GM18868 (cell line): Measurements from ENCODE around the gene IFNL1.
"Not testable (repeated sequence)": the region's sequence is repeated elsewhere in the genome, so short reads cannot be mapped to it uniquely, and the experiment has no call there.

Experiments
- ATAC-seq: cut with Tn5 transposase; IDR thresholded peaks from one replicate; pipeline ENCODE4 v1.9.1; 2021; ENCODE audit warnings: mild to moderate bottlenecking, moderate library complexity; ENCODE audit not compliant: unreplicated experiment

The IFNL1 gene

DNA sequence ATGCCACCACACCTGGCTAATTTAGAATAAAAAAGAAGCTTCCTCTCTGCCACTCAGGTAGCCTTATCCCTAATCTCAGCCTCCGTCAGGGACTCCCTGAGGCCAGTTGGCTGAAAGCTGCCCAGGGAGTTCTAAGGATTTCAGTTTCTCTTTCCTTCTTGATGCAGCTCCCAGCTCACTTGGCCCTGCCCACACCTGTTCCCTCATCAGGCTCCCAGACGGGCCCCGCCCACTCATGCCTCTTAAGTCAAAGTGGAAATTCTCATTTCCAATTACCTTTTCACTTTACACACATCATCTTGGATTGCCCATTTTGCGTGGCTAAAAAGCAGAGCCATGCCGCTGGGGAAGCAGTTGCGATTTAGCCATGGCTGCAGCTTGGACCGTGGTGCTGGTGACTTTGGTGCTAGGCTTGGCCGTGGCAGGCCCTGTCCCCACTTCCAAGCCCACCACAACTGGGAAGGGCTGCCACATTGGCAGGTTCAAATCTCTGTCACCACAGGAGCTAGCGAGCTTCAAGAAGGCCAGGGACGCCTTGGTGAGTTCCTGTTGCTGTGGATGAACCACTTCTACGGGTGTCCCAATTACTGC, at the start of gene IFNL1:
TSS of gene IFNL1 (plus strand) at position 353 of the 591 bp plus-strand sequence. CDS start at position 368, 15 bp downstream.
- ATAC-seq = no peak

DNA sequence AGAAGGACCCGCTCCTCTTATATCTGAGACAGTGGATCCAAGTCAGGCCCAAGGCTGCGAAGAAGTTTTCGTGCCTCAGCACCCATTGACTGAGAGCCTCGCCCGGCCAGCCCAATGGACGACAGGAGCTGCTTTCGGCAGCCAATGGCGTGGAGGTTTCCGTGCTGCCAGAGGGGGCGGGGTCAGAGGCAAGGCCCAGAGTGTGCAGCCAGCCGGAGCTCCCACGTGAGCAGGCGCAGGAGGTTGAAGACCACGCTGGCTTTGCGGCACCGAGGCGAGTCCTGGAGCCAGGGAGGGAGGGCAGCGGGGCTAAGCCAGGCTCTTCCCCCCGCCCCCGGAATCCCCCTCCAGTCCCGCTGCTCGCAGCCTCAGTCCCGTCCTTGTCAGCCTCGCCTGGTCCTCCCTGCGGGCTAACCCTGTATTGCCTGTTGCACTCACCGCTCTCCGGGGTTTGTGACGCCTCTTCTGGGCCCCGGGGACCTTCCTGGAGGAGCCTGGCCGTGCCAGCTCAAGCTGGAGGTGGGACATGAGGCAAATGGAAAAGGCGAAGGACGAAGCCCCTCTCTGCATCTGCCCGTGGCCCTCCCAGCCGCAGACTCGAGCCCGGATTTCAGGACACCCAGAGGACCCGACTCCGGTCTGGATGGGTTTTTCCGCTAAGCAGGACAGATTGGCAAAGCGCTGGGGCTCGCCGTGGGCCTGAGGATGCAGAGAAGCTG, 49.1 kb upstream of the IFNL1 start:
- ATAC-seq = no peak

DNA sequence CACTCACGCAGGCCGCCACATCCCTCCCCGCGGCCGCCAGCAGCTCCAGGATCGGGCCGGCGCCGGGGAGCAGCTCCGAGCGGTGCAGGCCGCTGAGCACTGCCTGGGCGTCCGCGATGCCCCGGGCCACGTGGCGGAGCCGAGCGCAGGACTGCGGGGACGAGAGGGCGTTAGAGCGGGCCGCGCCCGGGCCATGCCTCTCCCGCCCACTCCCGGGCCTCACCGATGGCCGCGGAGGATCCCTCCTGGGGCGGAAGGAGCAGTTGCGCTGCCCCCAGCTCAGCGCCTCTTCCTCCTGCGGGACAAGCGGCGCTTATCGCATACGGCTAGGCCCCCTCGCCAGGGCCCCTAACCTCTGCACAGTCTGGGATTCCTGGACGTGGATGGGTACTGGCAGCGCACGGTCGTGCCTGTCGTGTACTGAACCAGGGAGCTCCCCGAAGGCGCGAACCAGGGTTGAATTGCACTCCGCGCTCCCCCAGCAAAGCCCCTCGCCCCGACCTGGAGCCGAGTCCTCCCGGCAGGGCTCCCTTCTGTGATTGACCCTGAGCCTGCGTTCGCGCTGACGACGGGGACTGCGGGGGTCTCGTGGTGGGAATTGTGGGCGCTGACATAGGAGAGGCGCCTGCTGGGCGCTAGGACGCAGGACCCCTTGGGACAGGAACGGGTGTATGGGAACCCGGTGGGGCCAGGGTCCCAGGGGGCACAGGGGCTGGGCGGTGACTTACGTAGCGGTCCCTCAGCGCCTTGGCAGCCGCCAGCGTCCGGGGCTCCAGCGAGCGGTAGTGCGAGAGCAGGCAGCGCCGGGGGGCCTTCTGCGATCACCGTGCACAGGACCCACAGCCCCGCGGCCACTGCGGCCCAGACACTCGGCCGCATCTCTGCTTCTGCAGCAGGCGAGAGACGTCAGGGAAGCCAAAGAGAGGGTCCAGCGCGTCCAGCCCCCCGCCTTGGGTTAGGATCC, 48.2 kb upstream of the IFNL1 start:
- ATAC-seq = no peak

DNA sequence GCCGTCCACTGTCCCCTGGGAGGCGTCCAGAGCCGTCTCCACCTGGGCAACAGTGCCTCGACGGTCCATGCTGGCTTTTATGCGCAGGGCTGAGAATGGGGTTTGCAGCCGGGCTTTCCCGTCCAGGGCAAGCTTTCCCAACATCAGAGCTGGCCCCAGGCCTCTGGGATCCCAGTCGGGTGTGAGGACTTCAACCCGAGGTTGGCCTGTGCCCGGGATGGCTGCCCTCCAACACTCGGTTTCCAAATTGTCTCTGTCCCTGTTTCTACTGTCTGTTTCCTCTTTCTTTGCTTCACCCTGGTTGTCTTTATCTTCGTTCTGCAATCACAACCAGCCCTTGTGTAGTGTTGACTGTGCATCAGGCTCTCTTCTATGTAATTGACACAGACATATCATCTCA, 47.4 kb upstream of the IFNL1 start, which contains the start of gene IFNL4:
TSS of gene IFNL4 (minus strand) at position 51 of the 400 bp plus-strand sequence.
- ATAC-seq = no peak

DNA sequence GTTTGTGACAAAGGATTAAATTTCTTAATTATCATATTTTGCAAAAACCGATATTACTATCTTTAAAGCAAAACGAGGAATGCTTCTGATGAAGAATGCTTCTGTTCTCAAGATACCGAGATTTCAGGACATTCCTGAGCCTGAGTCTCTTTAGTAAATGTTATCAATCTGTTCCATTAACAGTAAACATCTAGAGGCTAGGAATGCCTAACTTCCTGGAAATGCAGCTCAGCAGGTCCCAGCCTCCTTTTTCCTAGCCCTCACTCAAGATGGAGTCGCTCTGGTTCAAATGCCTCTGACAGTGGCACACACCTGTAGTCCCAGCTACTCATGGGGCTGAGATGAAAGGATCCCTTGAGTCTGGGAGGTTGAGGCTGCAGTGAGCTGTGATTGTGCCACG, 45.1 kb upstream of the IFNL1 start:
- no peak for ATAC-seq

DNA sequence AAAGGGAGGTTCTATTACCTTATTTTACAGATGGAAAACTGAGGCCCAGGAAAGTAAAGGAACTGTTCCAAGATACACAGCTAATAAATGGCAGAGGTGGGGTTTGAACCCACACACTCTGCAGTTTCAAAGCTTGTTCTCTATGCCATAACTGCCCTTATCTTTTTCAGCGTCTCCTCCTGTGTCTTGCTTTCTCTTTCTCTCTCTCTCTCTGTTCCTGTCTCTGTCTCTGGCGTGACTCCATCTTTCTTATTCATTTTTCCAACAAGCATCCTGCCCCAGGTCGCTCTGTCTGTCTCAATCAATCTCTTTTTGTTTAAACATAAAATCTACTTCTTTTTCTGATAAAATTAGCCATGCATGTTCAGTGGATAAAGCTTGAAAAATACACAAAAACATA, 44.4 kb upstream of the IFNL1 start:
- no peak for ATAC-seq

DNA sequence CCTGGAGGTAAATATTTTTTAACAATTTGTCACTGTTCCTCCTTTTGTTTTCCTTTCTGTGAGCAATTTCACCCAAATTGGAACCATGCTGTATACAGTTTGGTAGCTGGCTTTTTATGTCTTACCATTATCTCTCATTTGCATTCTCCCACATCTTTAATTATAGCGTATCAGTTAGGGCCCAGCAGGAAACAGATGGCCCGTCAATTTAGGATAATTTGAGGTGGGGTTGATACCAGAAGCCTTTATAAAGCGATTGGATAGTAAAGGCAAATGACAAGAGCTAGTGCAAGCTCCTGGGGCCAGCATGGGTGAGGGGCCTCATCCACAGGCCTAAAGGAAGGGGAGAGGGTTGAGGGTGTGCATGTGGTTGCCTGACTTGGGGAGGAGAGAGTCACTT, 43.7 kb upstream of the IFNL1 start:
- ATAC-seq = no peak

DNA sequence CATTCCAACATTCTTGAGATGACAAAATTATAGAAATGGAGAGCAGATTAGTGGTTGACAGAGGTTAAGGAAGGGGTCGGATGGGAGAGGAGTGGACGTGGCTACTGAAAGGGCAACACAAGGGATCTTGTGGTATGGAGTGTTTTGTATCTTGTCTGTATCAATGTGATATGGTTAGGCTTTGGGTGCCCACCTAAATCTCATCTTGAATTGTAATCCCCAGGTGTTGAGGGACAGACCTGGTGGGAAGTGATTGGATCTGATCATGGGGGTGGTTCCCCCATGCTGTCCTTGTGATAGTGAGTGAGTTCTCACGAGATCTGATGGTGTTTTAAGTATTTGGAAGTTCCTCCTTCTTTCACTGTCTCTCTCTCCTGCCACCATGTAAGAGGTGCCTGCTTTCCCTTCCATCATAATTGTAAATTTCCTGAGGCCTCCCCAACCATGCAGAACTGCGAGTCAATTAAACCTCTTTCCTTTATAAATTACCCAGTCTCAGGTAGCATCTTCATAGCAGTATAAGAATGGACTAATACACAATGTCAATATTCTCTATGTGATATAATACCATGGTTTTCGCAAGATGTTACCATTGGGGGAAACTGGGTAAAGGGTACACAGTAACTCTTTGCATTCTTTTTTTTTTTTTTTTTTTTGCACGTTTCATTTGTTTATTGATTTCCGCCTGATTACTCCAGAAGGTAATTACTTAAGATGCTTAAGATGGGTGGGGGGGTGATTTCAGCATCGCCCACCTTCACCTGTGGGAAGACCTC, 42.6 kb upstream of the IFNL1 start:
- ATAC-seq = no peak

DNA sequence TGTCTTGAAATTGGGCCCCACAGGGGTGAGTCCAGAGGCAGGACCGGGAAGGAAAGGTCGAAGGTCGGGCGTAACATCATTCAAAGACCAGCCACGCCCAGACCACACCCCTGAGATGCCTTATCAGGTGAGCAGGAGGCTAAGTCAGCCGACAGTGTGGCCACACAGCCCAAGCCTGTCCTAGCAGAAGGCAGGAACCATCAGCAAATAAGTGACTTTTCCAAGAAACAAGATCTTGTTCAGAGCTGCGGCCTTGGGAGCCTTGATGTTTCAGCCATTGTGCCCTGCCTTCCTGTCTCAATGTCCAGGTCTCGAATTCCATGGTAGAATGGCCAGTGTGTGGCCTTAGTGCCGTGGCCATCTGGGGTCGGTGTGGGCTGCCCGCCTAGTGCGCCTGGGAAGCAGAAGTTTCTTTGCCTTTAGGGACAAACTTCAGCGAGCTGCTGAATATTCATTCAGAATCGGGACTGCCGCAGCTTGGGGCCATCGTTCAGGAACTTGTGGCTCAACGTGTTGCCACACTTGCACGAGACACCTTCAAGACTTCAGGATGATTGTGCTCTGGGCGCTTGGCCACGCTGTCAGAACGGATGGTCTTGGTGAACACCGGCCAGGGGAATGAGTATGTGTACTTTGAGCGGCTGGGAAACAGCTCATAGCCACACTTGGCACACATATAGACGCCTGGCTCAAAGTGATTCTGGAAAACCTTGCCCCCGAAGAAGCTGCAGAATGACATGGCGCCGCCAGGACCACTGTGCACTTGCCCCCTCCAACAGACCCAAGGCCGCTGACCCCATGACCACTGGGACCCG, 41.5 kb upstream of the IFNL1 start:
- ATAC-seq = no peak

DNA sequence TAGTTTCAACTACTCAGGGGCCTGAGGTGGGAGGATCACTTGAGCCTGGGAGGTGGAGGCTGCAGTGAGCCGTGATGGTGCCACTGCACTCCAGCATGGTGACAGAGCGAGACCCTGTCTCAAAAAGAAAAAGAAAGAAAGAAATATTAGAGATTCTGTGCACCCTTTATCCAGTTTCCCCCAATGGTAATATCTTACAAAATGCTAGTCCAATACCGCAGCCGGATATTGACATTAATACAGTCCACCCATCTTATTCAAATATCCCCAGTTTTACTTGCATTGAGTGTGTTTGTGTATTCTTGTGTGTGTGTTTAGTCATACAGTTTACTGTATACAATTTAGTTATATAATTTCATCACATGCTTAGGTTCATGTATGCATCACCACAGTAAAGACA, 39.0 kb upstream of the IFNL1 start:
- ATAC-seq = no peak

DNA sequence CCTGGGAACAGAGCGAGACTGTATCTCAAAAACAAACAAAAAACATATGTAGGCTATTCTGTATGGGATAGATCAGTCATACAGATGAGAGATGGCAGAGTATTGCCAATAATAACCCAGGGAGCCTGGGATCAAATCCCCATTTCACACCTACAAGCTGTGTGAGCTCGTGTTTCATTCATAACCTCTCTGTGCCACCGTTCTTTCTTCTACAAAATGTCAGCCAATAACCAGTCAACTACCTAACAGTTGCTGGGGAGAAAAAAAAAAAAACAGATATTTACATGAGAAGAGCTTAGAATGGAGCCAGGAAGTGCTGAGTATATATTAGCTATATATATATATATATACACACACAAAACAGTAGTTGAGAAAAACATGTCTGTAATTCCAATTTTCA, 34.5 kb upstream of the IFNL1 start:
- no peak for ATAC-seq

DNA sequence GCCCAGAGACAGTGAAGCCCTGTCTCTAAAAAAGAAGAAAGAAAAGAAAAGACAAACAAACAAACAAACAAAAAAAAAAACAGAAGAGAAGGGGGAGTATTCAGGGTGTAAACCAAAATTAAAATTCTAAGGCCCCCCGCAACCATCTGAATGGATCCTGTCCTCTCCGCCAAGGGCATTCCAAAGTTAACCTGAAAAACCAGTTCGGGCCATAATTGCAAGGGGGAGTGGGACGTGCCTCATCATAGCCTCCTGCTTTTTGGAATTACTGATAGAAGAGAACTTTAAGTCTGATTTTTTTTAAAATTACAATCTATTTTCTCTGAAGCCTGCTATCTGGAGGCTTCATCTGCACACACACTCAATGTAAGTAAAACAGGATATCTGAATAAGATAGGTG, 33.7 kb upstream of the IFNL1 start:
- no peak for ATAC-seq

DNA sequence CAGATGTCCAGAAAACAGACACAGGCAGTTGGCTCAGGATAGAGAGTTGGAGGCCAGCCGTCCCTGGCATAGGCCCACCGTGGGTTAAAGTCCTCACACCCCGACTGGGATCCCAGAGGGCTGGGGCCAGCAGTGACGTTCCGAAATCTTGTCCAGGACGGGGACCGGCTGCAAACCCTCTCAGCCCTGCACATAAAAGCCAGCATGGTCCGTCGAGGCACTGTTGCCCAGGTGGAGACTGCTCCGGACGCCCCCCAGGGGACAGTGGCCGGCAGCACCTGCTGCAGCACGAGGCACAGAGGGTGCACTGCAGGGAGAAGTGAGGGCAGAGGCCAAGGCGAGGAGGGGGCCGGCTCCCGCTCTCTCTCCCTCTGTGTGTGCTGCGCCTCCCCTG, 32.3 kb upstream of the IFNL1 start:
- ATAC-seq = no peak

DNA sequence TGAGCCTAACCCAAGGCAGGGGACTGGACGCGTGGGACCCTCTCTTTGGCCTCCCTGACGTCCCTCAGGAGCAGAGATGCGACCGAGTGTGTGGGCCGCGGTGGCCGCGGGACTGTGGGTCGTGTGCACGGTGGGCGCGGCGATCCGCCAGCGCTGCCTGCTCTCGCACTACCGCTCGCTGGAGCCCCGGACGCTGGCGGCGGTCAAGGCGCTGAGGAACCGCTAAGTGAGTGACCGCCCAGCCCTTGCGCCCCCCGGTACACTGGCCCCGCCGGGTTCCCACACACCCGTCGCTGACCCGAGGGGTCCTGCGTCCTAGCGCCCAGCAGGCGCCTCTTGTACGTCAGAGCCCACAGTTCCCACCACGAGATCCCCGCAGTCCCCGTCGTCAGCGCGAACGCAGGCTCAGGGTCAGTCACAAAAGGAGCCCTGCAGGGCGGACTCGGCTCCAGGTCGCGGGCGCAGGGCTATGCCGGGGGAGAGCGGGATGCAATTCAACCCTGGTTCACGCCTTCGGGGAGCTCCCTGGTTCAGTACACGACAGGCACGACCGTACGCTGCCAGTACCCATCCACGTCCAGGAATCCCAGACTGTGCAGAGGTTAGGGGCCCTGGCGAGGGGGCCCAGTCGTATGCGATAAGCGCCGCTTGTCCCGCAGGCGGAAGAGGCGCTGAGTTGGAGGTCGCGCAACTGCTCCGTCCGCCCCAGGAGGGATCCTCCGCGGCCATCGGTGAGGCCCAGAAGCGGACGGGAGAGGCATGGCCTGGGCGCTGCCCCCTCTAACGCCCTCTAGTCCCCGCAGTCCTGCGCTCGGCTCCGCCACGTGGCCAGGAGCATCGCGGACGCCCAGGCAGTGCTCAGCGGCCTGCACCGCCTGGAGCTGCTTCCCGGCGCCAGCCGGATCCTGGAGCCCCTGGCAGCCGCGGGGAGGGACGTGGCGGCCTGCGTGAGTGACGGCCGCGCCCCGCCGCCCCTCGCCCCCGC, 31.6 kb upstream of the IFNL1 start:
- no peak for ATAC-seq

DNA sequence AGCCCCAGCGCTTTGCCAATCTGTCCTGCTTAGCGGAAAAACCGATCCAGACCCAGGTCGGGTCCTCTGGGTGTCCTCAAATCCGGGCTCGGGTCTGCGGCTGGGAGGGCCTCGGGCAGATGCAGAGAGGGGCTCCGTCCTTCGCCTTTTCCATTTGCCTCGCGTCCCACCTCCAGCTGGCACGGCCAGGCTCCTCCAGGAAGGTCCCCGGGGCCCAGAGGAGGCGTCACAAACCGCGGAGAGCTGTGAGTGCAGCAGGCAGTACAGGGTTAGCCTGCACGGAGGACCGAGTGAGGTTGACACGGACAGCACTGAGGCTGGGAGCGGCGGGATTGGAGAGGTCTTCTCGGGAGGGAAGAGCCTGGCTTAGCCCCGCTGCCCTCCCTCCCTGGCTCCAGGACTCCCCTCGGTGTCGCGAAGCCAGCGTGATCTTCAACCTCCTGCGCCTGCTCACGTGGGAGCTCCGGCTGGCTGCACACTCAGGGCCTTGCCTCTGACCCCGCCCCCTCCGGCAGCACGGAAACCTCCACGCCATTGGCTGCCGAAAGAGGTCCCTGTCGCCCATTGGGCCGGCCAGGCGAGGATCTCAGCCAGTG, 30.8 kb upstream of the IFNL1 start:
- ATAC-seq = no peak

DNA sequence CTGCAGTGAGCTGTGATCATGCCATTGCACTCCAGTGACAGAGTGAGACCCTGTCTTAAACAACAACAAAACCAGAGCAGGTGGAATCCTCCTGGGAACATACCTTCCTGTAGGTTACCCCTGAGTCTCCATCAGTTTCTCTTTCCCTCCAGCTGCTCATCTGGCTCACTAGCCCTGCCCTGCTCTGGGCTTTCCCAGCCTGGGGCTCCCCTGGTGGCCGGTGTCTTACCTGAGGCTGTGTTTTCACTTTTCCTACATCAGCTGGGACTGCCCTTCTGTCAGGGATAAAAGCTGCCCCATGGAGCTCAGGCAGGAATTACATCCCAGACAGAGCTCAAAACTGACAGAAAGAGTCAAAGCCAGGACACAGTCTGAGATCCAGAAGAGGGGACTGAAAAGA, 28.1 kb upstream of the IFNL1 start, which contains the start of gene IFNL2:
TSS of gene IFNL2 (plus strand) at position 312 of the 400 bp plus-strand sequence. CDS start 173 bp downstream, outside the sequence.
- ATAC-seq = not testable (repeated sequence)

DNA sequence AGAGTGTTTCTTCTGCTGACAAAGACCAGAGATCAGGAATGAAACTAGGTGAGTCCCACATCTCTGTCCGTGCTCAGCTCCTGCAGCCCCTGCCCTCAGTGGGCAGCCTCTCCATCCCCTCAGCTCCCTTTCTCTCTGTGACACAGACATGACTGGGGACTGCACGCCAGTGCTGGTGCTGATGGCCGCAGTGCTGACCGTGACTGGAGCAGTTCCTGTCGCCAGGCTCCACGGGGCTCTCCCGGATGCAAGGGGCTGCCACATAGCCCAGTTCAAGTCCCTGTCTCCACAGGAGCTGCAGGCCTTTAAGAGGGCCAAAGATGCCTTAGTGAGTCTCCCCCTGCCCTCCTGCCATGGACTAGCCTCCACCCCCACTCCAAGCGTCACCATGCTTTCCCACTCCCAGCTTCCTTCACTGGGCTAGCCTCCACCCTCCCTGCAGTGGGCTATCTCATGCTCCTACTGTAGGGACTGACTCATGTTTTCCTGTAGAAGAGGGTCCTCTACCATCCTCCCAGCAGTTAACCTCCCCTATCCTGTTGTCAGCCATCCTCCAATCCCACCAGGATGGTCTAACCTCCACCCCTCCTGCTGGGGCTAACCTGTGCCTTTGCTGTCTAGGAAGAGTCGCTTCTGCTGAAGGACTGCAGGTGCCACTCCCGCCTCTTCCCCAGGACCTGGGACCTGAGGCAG, 27.5 kb upstream of the IFNL1 start:
- ATAC-seq = not testable (repeated sequence)

DNA sequence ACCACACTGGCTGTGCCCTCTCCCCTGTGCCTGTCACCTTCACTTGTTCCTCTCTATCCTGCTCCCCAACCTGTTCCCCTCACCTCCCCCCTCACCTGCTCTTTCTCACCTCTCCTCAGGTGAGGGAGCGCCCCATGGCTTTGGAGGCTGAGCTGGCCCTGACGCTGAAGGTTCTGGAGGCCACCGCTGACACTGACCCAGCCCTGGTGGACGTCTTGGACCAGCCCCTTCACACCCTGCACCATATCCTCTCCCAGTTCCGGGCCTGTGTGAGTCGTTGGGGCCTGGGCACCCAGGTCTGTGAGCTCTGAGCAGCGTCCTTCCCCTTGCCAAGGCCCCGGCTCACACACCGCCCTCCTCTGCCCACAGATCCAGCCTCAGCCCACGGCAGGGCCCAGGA, 26.8 kb upstream of the IFNL1 start:
- not testable (repeated sequence) for ATAC-seq
